CD4-positive, alpha-beta T cell (primary cell): Measurements from ENCODE around the gene ESRRG. TPM values are rescaled to one million over a fixed set of nuclear protein-coding genes. Genes with fewer than 3 reads are reported as not detected.

Experiments
- ATAC-seq: fragments of 200-7000 bp; cut with Tn5 transposase; one replicate; pipeline ENCODE4 v1.10.0; 2022; ENCODE audit warnings: mild to moderate bottlenecking; ENCODE audit not compliant: poor library complexity
- CTCF ChIA-PET: fragments of 350-600 bp; sonication (Branson Sonifier 250); formaldehyde crosslinking; loops from one replicate; lab custom pipeline; 2021; ENCODE audit warnings: antibody characterized with exemption, inconsistent platforms; lab: Charles Lee
- POLR2A ChIA-PET: fragments of 350-600 bp; sonication (Branson Sonifier 250); formaldehyde crosslinking; loops from one replicate; lab custom pipeline; 2021; ENCODE audit warnings: antibody characterized with exemption, inconsistent platforms; lab: Charles Lee
- DNase-seq, 14 experiments: peaks; one replicate each; pipeline ENCODE4 v3.0.0-alpha.2; 2013 to 2020; ENCODE audit warnings: mixed read lengths in 2 of 14
- H3K27ac ChIP-seq, 2 donors: one replicate each; pipeline versions ENCODE4 v1.5.1 to v1.7.0; 2013; ENCODE audit warnings: low read length in 2 of 2, low read depth in 1 of 2, mild to moderate bottlenecking in 1 of 2
- H3K27me3 ChIP-seq, 2 experiments: 1 replicate in 1 of 2; 2 replicates in 1 of 2; pipeline versions ENCODE4 v1.6.1 to v1.7.0; 2013; ENCODE audit warnings: low read length in 2 of 2, control low read depth in 1 of 2, mild to moderate bottlenecking in 1 of 2, moderate library complexity in 1 of 2; ENCODE audit not compliant: insufficient read depth in 2 of 2, control insufficient read depth in 1 of 2
- H3K36me3 ChIP-seq: one replicate; pipeline ENCODE4 v1.6.1; 2013; ENCODE audit warnings: low read length, control low read depth; ENCODE audit not compliant: insufficient read depth
- H3K4me1 ChIP-seq: one replicate; pipeline ENCODE4 v1.6.1; 2013; ENCODE audit warnings: low read length, control low read depth; ENCODE audit not compliant: insufficient read depth
- H3K4me3 ChIP-seq: one replicate; pipeline ENCODE4 v1.5.1; 2013; ENCODE audit warnings: mild to moderate bottlenecking, low read length, moderate library complexity
- H3K9me3 ChIP-seq, 2 experiments: 1 replicate in 1 of 2; 2 replicates in 1 of 2; pipeline versions ENCODE4 v1.6.1 to v1.7.0; 2013; ENCODE audit warnings: low read length in 2 of 2, mild to moderate bottlenecking in 2 of 2, control low read depth in 1 of 2, moderate library complexity in 1 of 2; ENCODE audit not compliant: control insufficient read depth in 1 of 2, insufficient read depth in 1 of 2
- H3K27ac Mint-ChIP-seq: one replicate; pipeline ENCODE4 v1.8.0; 2020; ENCODE audit warnings: mixed read lengths
- H3K27me3 Mint-ChIP-seq: one replicate; pipeline ENCODE4 v1.8.0; 2021; ENCODE audit warnings: mixed read lengths
- H3K36me3 Mint-ChIP-seq: one replicate; pipeline ENCODE4 v1.8.0; 2021; ENCODE audit warnings: low read depth, mixed read lengths
- H3K4me1 Mint-ChIP-seq: one replicate; pipeline ENCODE4 v1.8.0; 2021; ENCODE audit warnings: low read depth, mixed read lengths
- H3K4me3 Mint-ChIP-seq: one replicate; pipeline ENCODE4 v1.8.0; 2020; ENCODE audit warnings: mild to moderate bottlenecking, mixed read lengths
- H3K9me3 Mint-ChIP-seq: one replicate; pipeline ENCODE4 v1.8.0; 2020; ENCODE audit warnings: mixed read lengths
- intact Hi-C, 2 experiments: fragments of 100-400 bp; cut with DNase I in 1 of 2; cut with micrococcal nuclease in 1 of 2; formaldehyde crosslinking; loops; one replicate each; pipeline versions ENCODE4 v1.15.1 to v1.9.0; 2023 to 2025; cut with DNase I, micrococcal nuclease
- total RNA-seq, 174 experiments: library from RNA in 2 of 174; stranded (reverse) in 2 of 174; gene quantifications; one replicate each; pipeline ENCODE4 v1.2.3 and lab custom pipeline; 2021 to 2026
- TF ChIP-seq, protein P1 (sequence below): fragments of 200-600 bp; IDR thresholded peaks from one replicate; pipeline ENCODE4 v1.8.0; 2022; ENCODE audit warnings: antibody characterized with exemption, mild to moderate bottlenecking

The ESRRG gene
- total RNA-seq, 2 experiments from 2014 or later = not detected

DNA sequence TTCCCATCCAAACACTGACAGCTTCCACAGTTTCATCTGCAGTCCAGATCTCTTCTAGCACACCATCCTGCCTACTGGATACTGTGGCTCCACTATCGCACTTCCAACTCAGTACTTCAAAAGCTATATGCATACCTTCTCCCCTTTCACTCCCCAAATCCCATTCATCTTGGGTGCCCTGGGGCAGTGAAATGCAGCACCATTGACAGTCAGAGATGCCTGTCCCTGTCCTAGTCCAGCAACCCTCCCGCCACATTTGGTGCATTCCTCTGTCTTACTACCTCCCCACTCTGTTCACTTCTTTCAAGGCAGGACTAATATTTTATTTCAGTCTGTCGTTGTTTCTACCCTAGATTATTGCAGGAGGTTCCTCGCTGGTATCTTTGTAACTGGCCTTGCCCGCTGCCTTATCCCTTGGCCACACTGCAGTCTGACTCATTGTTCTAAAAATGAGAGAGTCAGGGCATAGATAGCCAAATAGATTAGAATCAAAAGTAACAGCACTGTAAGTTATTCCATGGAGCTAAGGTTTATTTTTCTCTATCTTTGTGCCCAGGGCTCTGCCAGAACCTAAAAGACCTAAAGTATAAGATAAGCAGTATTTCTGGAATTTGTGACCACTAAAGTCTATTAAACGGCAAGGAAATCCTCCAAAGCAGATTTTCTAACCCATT lies 96.7 kb downstream of the ESRRG start:
- CTCF ChIA-PET = no interaction called here

DNA sequence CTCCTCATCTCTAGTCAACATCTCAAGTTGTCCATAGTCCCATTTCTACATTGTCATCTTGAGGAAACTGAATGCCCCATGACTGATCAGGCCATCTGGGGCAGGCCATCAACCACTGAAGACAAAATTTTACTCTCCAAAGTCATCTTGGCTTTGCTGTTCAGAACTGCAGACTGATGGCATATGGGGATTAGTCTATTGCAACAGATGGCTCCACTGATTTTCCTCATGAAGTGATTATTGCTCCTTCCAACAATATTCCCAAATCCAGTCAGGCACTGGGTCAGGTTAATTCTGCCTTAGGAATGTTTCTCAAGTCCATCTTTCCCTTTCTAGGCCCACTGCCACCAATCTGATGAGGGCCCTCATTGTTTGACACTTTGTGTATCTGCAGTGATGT lies 101.7 kb downstream of the ESRRG start:
- no peaks in the 10 kb centered on the region for H3K4me1 ChIP-seq
- H3K9me3 ChIP-seq = peaks cover 0 to 3% of the 10 kb centered on the region in 2 experiments
- no peaks in the 10 kb centered on the region for H3K36me3 Mint-ChIP-seq
- ATAC-seq (no peak), DNase-seq (no peak)
- TF ChIP-seq, protein P1, sequence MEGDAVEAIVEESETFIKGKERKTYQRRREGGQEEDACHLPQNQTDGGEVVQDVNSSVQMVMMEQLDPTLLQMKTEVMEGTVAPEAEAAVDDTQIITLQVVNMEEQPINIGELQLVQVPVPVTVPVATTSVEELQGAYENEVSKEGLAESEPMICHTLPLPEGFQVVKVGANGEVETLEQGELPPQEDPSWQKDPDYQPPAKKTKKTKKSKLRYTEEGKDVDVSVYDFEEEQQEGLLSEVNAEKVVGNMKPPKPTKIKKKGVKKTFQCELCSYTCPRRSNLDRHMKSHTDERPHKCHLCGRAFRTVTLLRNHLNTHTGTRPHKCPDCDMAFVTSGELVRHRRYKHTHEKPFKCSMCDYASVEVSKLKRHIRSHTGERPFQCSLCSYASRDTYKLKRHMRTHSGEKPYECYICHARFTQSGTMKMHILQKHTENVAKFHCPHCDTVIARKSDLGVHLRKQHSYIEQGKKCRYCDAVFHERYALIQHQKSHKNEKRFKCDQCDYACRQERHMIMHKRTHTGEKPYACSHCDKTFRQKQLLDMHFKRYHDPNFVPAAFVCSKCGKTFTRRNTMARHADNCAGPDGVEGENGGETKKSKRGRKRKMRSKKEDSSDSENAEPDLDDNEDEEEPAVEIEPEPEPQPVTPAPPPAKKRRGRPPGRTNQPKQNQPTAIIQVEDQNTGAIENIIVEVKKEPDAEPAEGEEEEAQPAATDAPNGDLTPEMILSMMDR = no peak
- ChIA-PET CTCF (no interaction called here), POLR2A (no interaction called here)
- no peaks in the 10 kb centered on the region for H3K27me3 Mint-ChIP-seq
- H3K4me3 ChIP-seq = no peak overlapping the region
- H3K9me3 Mint-ChIP-seq = peaks cover 6% of the 10 kb centered on the region
- H3K27ac ChIP-seq = no peak overlapping the region
- no peaks in the 10 kb centered on the region for H3K4me1 Mint-ChIP-seq
- H3K36me3 ChIP-seq = no peaks in the 10 kb centered on the region
- no peak overlapping the region for H3K27ac Mint-ChIP-seq
- intact Hi-C loops = no loop called here
- H3K27me3 ChIP-seq = no peaks in the 10 kb centered on the region
- H3K4me3 Mint-ChIP-seq = no peak overlapping the region

More for the DNA sequence above, 96.7 kb downstream of the ESRRG start:
- ATAC-seq (no peak), DNase-seq (no peak)
- Mint-ChIP-seq H3K9me3 (peaks cover 3% of the 10 kb centered on the region), H3K4me1 (no peaks in the 10 kb centered on the region), H3K4me3 (no peak overlapping the region), H3K36me3 (no peaks in the 10 kb centered on the region), H3K27me3 (no peaks in the 10 kb centered on the region), H3K27ac (no peak overlapping the region)
- Histone ChIP-seq H3K36me3 (no peaks in the 10 kb centered on the region), H3K27ac (no peak overlapping the region), H3K9me3 (peaks cover 0 to 3% of the 10 kb centered on the region in 2 experiments), H3K4me1 (no peaks in the 10 kb centered on the region), H3K4me3 (no peak overlapping the region), H3K27me3 (no peaks in the 10 kb centered on the region)
- intact Hi-C loops = no loop called here
- POLR2A ChIA-PET = no interaction called here
- TF ChIP-seq, protein P1 = no peak

DNA sequence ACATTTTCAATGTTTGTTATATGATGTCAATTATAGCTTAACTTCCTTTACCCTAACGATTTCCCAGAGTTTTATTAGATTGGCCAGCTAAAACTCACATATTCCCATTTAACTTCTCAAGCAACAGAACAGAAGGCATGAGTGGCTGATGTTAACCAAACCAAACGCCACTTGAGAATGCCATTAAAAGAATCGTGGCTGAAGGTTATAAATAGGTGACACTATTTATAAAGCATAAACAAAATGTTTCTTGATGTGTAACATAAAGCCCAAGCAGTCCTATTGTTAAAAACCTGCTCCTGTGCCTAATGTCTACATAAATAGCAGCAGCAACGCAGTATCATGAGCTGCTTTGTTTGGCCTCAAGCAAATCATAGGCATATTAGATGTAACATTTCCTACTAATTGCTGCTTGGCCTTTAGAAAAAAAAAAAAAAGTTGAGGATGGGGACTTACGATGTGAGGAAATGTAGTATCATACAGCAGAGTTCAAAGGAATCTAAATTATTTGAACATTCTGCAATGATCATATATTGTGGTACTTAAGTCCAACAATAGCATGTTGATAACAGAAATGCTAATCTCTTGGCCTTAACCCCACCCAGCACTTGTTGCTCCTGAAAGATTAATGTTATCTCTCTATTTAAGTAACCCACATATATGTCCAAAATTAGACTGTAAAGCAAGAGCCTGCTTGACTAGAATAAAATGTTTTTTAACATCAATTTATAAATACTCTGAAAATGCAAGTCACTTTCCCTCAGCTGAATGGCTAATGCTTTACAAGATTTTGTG lies 106.0 kb downstream of the ESRRG start:
- Mint-ChIP-seq H3K9me3 (peaks cover 6% of the 10 kb centered on the region), H3K4me1 (no peaks in the 10 kb centered on the region), H3K27me3 (no peaks in the 10 kb centered on the region), H3K27ac (no peak overlapping the region), H3K4me3 (no peak overlapping the region), H3K36me3 (no peaks in the 10 kb centered on the region)
- DNase-seq (no peak), ATAC-seq (no peak)
- H3K27me3 ChIP-seq = no peaks in the 10 kb centered on the region
- no peak overlapping the region for H3K4me3 ChIP-seq
- intact Hi-C loops = no loop called here
- H3K9me3 ChIP-seq = no peaks in the 10 kb centered on the region
- no peaks in the 10 kb centered on the region for H3K4me1 ChIP-seq
- CTCF ChIA-PET = no interaction called here
- H3K36me3 ChIP-seq = no peaks in the 10 kb centered on the region
- TF ChIP-seq, protein P1 = no peak
- POLR2A ChIA-PET = no interaction called here
- H3K27ac ChIP-seq = no peak overlapping the region
